BLaER1 treated with 17β-estradiol and CSF1 and Interleukin-3, amounts not matched to agents 10 nM and 100 nM (cell line): ENCODE data around the gene HS6ST2.
A peak's percentile ranks its signal among the peaks of the same experiment; 100 is the strongest.

Experiments used
- H3K27ac ChIP-seq, 11 experiments: shearing (Covaris generic); formaldehyde crosslinking; 2 replicates each; pipeline ENCODE4 v1.8.1; 2022
- H3K27me3 ChIP-seq, 11 experiments: shearing (Covaris generic); formaldehyde crosslinking; 2 replicates each; pipeline ENCODE4 v1.8.1; 2022
- H3K36me3 ChIP-seq, 11 experiments: shearing (Covaris generic); formaldehyde crosslinking; 2 replicates each; pipeline ENCODE4 v1.8.1; 2022
- H3K4me1 ChIP-seq, 10 experiments: shearing (Covaris generic); formaldehyde crosslinking; 2 replicates each; pipeline ENCODE4 v1.8.1; 2022
- H3K4me2 ChIP-seq, 11 experiments: shearing (Covaris generic); formaldehyde crosslinking; 2 replicates each; pipeline ENCODE4 v1.8.1; 2022
- H3K4me3 ChIP-seq, 10 experiments: shearing (Covaris generic); formaldehyde crosslinking; 2 replicates each; pipeline ENCODE4 v1.8.1; 2022
- H3K9ac ChIP-seq, 11 experiments: shearing (Covaris generic); formaldehyde crosslinking; 2 replicates each; pipeline ENCODE4 v1.8.1; 2022
- H3K9me3 ChIP-seq, 11 experiments: shearing (Covaris generic); formaldehyde crosslinking; replicated peaks in 1 of 11; 2 replicates each; pipeline ENCODE4 v1.8.1; 2022
- H4K20me1 ChIP-seq, 11 experiments: shearing (Covaris generic); formaldehyde crosslinking; 2 replicates each; pipeline ENCODE4 v1.8.1; 2022
- Cebpa-rat ChIP-seq, 11 experiments: shearing (Covaris generic); IDR thresholded peaks; 2 replicates each; pipeline ENCODE4 v1.8.1; 2022

Gene HS6ST2

GRCh38 chrX:132875650-132876522 is 82.5 kb downstream of the HS6ST2 start:
- H3K4me2 ChIP-seq: no peak overlapping the region
- no peak overlapping the region for H3K9ac ChIP-seq
- peaks cover 78 to 88% (median 85%) of the 10 kb centered on the region in 11 experiments for H3K27me3 ChIP-seq
- H3K4me1 ChIP-seq: peaks cover 0 to 8% (median 0%) of the 10 kb centered on the region in 10 experiments; a peak in 3 of 20 replicates
- no peak for TF ChIP-seq Cebpa-rat (IDR thresholded peaks at IDR 0.05)
- H3K36me3 ChIP-seq: no peaks in the 10 kb centered on the region
- H3K27ac ChIP-seq: no peak overlapping the region
- peaks cover 0 to 12% (median 0%) of the 10 kb centered on the region in 11 experiments; a peak in 2 of 22 replicates for H4K20me1 ChIP-seq
- no peak overlapping the region for H3K4me3 ChIP-seq
- H3K9me3 ChIP-seq: 0 out of 22 replicates have a peak, but pooled peaks cover 0 to 1% (median 0%) of the 10 kb centered on the region in 11 experiments

GRCh38 chrX:132862562-132862961 is 95.9 kb downstream of the HS6ST2 start:
- Histone ChIP-seq H3K9me3 (peaks cover 7 to 25% (median 15%) of the 10 kb centered on the region in 11 experiments; a peak in 21 of 22 replicates), H3K4me3 (no peak overlapping the region), H3K4me2 (no peak overlapping the region), H3K36me3 (no peaks in the 10 kb centered on the region), H3K27ac (no peak overlapping the region), H3K4me1 (peaks cover 14 to 29% (median 23%) of the 10 kb centered on the region in 10 experiments; a peak in 19 of 20 replicates), H4K20me1 (no peaks in the 10 kb centered on the region), H3K9ac (no peak overlapping the region), H3K27me3 (peaks cover 49 to 71% (median 65%) of the 10 kb centered on the region in 11 experiments)
- no peak for TF ChIP-seq Cebpa-rat (IDR thresholded peaks at IDR 0.05)

- H3K27me3 ChIP-seq: peaks cover 59 to 83% (median 78%) of the 10 kb centered on the region in 11 experiments
Measured at GRCh38 chrX:132861076-132861475, 97.4 kb downstream of the HS6ST2 start.

GRCh38 chrX:132860200-132860599 is 98.2 kb downstream of the HS6ST2 start:
- H4K20me1 ChIP-seq: no peaks in the 10 kb centered on the region
- peak overlapping the region in 4 of 11 experiments; percentile 7 to 50 (median 17); a peak in 3 of 22 replicates for H3K4me2 ChIP-seq
- H3K27me3 ChIP-seq: peaks cover 68 to 92% (median 87%) of the 10 kb centered on the region in 11 experiments
- no peak overlapping the region for H3K9ac ChIP-seq
- H3K36me3 ChIP-seq: no peaks in the 10 kb centered on the region
- peak overlapping the region in 1 of 11 experiments; percentile 3; a peak in 1 of 22 replicates for H3K27ac ChIP-seq
- peaks cover 13 to 29% (median 19%) of the 10 kb centered on the region in 11 experiments; a peak in 17 of 22 replicates for H3K9me3 ChIP-seq
- H3K4me1 ChIP-seq: peaks cover 21 to 53% (median 37%) of the 10 kb centered on the region in 10 experiments
- H3K4me3 ChIP-seq: 0 out of 20 replicates have a peak overlapping the region, but pooled peaks of 1 of the 10 experiments have one; percentile 11
- no peak for TF ChIP-seq Cebpa-rat (IDR thresholded peaks at IDR 0.05)

More at GRCh38 chrX:132861076-132861475, 97.4 kb downstream of the HS6ST2 start:
- Histone ChIP-seq H4K20me1 (no peaks in the 10 kb centered on the region), H3K4me1 (peaks cover 16 to 44% (median 29%) of the 10 kb centered on the region in 10 experiments; a peak in 19 of 20 replicates), H3K9me3 (peaks cover 13 to 28% (median 21%) of the 10 kb centered on the region in 11 experiments; a peak in 17 of 22 replicates), H3K36me3 (no peaks in the 10 kb centered on the region), H3K27ac (0 out of 22 replicates have a peak overlapping the region, but pooled peaks of 1 of the 11 experiments have one; percentile 5), H3K9ac (no peak overlapping the region), H3K4me2 (no peak overlapping the region), H3K4me3 (no peak overlapping the region)
- TF ChIP-seq Cebpa-rat (IDR thresholded peaks at IDR 0.05): no peak

- Histone ChIP-seq H3K27ac (peak overlapping the region in 8 of 11 experiments; percentile 11 to 69 (median 49); a peak in 15 of 22 replicates), H3K27me3 (peaks cover 78 to 97% (median 93%) of the 10 kb centered on the region in 11 experiments), H3K4me2 (peak overlapping the region; percentile 1 to 66 (median 51); a peak in 19 of 22 replicates), H3K9ac (peak overlapping the region in 1 of 11 experiments; percentile 22; a peak in 2 of 22 replicates), H3K9me3 (peaks cover 5 to 26% (median 18%) of the 10 kb centered on the region in 11 experiments; a peak in 15 of 22 replicates), H3K4me3 (no peak overlapping the region; a peak in 1 of 20 replicates), H4K20me1 (no peaks in the 10 kb centered on the region), H3K4me1 (peaks cover 21 to 74% (median 47%) of the 10 kb centered on the region in 10 experiments), H3K36me3 (no peaks in the 10 kb centered on the region)
- TF ChIP-seq Cebpa-rat (IDR thresholded peaks at IDR 0.05): no peak
Measured at GRCh38 chrX:132858018-132858417, 100.4 kb downstream of the HS6ST2 start.

GRCh38 chrX:132855780-132856341 is 102.6 kb downstream of the HS6ST2 start:
- H3K9ac ChIP-seq: no peak overlapping the region
- H3K27me3 ChIP-seq: peaks cover 85 to 97% (median 95%) of the 10 kb centered on the region in 11 experiments
- H3K4me1 ChIP-seq: peaks cover 21 to 86% (median 52%) of the 10 kb centered on the region in 10 experiments
- H3K27ac ChIP-seq: peak overlapping the region in 2 of 11 experiments; percentile 14 to 46; a peak in 6 of 22 replicates
- H3K4me3 ChIP-seq: no peak overlapping the region
- H3K9me3 ChIP-seq: peaks cover 5 to 26% (median 17%) of the 10 kb centered on the region in 11 experiments; a peak in 15 of 22 replicates
- peak overlapping the region; percentile 0 to 58 (median 32); a peak in 15 of 22 replicates for H3K4me2 ChIP-seq
- peaks cover 0 to 4% (median 0%) of the 10 kb centered on the region in 11 experiments; a peak in 1 of 22 replicates for H4K20me1 ChIP-seq
- H3K36me3 ChIP-seq: no peaks in the 10 kb centered on the region
- no peak for TF ChIP-seq Cebpa-rat (IDR thresholded peaks at IDR 0.05)

- Histone ChIP-seq H3K9ac (peak overlapping the region in 2 of 11 experiments; percentile 38 to 48; a peak in 3 of 22 replicates), H4K20me1 (peaks cover 0 to 4% (median 0%) of the 10 kb centered on the region in 11 experiments; a peak in 1 of 22 replicates), H3K4me3 (no peak overlapping the region), H3K4me1 (peaks cover 5 to 63% (median 38%) of the 10 kb centered on the region in 10 experiments), H3K4me2 (peak overlapping the region in 8 of 11 experiments; percentile 11 to 56 (median 36); a peak in 14 of 22 replicates), H3K27me3 (peaks cover 93 to 100% (median 100%) of the 10 kb centered on the region in 11 experiments), H3K9me3 (peaks cover 0 to 18% (median 10%) of the 10 kb centered on the region in 11 experiments; a peak in 8 of 22 replicates), H3K27ac (peak overlapping the region in 6 of 11 experiments; percentile 27 to 74 (median 66); a peak in 10 of 22 replicates), H3K36me3 (no peaks in the 10 kb centered on the region)
- peak in 8 of 11 experiments; percentile 17 to 79 (median 58); a peak in 10 of 22 replicates for TF ChIP-seq Cebpa-rat (IDR thresholded peaks at IDR 0.05)
Measured at GRCh38 chrX:132853040-132853439, 105.4 kb downstream of the HS6ST2 start.

GRCh38 chrX:132848296-132848970 is 110.0 kb downstream of the HS6ST2 start:
- H3K4me2 ChIP-seq: no peak overlapping the region
- 0 out of 22 replicates have a peak, but pooled peaks cover 0 to 4% (median 0%) of the 10 kb centered on the region in 11 experiments for H3K9me3 ChIP-seq
- no peak overlapping the region for H3K27ac ChIP-seq
- no peak for TF ChIP-seq Cebpa-rat (IDR thresholded peaks at IDR 0.05)
- peaks cover 0 to 18% (median 10%) of the 10 kb centered on the region in 10 experiments; a peak in 12 of 20 replicates for H3K4me1 ChIP-seq
- H3K36me3 ChIP-seq: no peaks in the 10 kb centered on the region
- peaks cover 95 to 100% (median 98%) of the 10 kb centered on the region in 11 experiments for H3K27me3 ChIP-seq
- peaks cover 0 to 4% (median 0%) of the 10 kb centered on the region in 11 experiments; a peak in 2 of 22 replicates for H4K20me1 ChIP-seq
- H3K4me3 ChIP-seq: no peak overlapping the region
- no peak overlapping the region for H3K9ac ChIP-seq
